Measurements from ENCODE around the gene MMP20. TPM values are rescaled to one million over a fixed set of nuclear protein-coding genes. Genes with fewer than 3 reads are reported as not detected.

Gene MMP20
- total RNA-seq, 2 donors from 2014 or later, result not detected

DNA sequence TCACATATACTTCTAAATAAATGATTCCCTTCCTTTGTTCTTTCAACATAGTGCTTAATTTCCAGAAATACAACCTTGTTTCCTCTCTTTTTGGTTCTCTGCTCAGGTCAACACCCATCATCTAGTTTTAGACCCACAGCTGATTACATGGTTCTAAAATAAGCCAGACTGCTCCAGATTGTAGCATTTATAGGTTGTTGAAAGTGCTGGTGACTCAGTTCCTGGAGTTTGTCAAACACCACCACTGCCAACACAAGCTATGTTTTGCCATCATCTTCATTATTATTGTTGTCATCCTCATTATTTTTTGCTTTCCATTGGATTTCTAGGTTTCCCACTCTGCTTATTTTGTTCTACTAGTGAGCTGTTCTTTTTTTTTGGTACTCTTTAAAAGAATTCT is 22.3 kb upstream of the MMP20 start:
- Histone ChIP-seq H3K27ac (no peak overlapping the region), H3K9me3 (no peaks in the 10 kb centered on the region), H3K27me3 (replicated peaks; ENCODE audit: insufficient read depth) (no peaks in the 10 kb centered on the region), H3K36me3 (no peaks in the 10 kb centered on the region), H3K4me3 (no peak overlapping the region), H3K4me1 (replicated peaks) (no peaks in the 10 kb centered on the region)
- no peak for DNase-seq (ENCODE audit: low spot score)
- intact Hi-C loops (cut with DNase I), result no loop called here
- TF ChIP-seq, protein P1, sequence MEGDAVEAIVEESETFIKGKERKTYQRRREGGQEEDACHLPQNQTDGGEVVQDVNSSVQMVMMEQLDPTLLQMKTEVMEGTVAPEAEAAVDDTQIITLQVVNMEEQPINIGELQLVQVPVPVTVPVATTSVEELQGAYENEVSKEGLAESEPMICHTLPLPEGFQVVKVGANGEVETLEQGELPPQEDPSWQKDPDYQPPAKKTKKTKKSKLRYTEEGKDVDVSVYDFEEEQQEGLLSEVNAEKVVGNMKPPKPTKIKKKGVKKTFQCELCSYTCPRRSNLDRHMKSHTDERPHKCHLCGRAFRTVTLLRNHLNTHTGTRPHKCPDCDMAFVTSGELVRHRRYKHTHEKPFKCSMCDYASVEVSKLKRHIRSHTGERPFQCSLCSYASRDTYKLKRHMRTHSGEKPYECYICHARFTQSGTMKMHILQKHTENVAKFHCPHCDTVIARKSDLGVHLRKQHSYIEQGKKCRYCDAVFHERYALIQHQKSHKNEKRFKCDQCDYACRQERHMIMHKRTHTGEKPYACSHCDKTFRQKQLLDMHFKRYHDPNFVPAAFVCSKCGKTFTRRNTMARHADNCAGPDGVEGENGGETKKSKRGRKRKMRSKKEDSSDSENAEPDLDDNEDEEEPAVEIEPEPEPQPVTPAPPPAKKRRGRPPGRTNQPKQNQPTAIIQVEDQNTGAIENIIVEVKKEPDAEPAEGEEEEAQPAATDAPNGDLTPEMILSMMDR (IDR thresholded peaks at IDR 0.05), result no peak
- no peak for TF ChIP-seq POLR2A (IDR thresholded peaks at IDR 0.05)
- TF ChIP-seq POLR2AphosphoS5 (IDR thresholded peaks at IDR 0.05), result no peak

DNA sequence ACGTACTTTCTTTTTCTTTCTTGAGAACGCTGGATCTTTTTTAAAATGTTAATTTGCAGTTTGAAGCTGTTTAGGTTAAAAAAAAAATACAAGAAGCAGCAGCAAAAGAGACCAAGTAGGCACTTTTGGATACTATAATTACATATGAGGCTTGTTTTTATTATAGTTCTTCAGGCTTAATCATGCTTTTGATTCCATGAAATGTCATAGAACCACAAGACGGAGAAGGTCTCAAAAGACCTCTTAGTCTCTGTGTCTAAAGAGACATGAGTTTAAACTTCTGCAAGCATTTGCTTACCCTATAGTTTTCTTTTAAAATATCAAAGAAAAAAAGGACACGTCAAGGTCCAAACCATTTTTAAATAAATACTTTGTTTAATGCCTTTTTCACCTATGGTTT is 18.8 kb upstream of the MMP20 start:
- H3K27ac ChIP-seq, result no peak overlapping the region
- DNase-seq (ENCODE audit: low spot score), result no peak
- 83% methylated on average over 4 of the region's 4 CpGs for WGBS
- no peaks in the 10 kb centered on the region for H3K27me3 ChIP-seq (replicated peaks; ENCODE audit: insufficient read depth)
- no peaks in the 10 kb centered on the region for H3K9me3 ChIP-seq
- no peak overlapping the region for H3K4me3 ChIP-seq
- H3K36me3 ChIP-seq, result no peaks in the 10 kb centered on the region
- intact Hi-C loops (cut with DNase I), result no loop called here
- no peak for TF ChIP-seq POLR2A (IDR thresholded peaks at IDR 0.05)
- TF ChIP-seq, protein P1 (IDR thresholded peaks at IDR 0.05), result no peak
- TF ChIP-seq POLR2AphosphoS5 (IDR thresholded peaks at IDR 0.05), result no peak
- H3K4me1 ChIP-seq (replicated peaks), result no peaks in the 10 kb centered on the region

DNA sequence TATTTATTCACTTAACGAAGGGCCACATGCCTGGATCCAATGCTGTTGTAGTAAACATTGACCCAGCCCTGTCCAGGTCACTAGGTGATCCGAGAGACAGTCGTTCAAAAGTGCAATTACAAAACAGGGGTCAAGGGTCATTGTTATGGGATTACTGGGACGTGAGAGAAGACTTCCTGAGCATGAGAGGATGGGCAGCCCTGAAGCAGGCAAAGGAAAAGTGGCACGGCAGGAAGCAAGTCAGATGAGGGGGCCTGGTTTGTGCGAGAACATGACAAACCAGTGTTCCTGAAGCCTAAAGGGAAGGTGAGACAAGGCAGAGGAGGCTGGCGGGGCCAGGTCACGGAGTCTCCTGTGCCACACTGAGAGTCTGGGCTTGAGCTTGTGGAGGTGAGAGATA is 15.8 kb upstream of the MMP20 start:
- DNase-seq (ENCODE audit: low spot score), result no peak
- TF ChIP-seq POLR2A (IDR thresholded peaks at IDR 0.05), result no peak
- no peak for TF ChIP-seq POLR2AphosphoS5 (IDR thresholded peaks at IDR 0.05)
- TF ChIP-seq, protein P1 (IDR thresholded peaks at IDR 0.05), result no peak
- H3K9me3 ChIP-seq, result no peaks in the 10 kb centered on the region
- 59% methylated on average over 8 of the region's 8 CpGs for WGBS
- H3K36me3 ChIP-seq, result no peaks in the 10 kb centered on the region
- H3K4me1 ChIP-seq (replicated peaks), result no peaks in the 10 kb centered on the region
- H3K4me3 ChIP-seq, result no peak overlapping the region
- H3K27ac ChIP-seq, result no peak overlapping the region
- no peaks in the 10 kb centered on the region for H3K27me3 ChIP-seq (replicated peaks; ENCODE audit: insufficient read depth)
- intact Hi-C loops (cut with DNase I), result no loop called here

DNA sequence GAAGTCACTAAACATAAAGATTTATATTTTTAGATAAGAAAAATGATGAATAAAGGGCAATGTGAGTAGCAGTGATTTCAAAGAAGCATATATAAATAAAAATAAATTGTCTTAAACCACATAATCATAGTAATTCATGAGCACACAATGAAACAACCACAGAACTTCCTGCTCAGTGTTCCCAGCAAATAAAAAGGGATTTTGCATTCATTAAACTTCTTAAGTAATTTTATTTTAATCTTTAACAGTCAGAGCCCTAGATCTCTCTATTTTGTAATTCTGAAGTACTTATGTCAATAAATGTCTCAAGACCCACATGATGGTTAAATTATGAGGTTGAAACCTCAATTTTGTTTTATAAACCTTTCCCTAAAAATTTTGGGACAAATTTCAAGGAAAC is 14.5 kb upstream of the MMP20 start:
- Histone ChIP-seq H3K36me3 (no peaks in the 10 kb centered on the region), H3K27ac (no peak overlapping the region), H3K9me3 (no peaks in the 10 kb centered on the region), H3K27me3 (replicated peaks; ENCODE audit: insufficient read depth) (no peaks in the 10 kb centered on the region), H3K4me1 (replicated peaks) (no peaks in the 10 kb centered on the region), H3K4me3 (no peak overlapping the region)
- DNase-seq (ENCODE audit: low spot score), result no peak
- intact Hi-C loops (cut with DNase I), result no loop called here
- no peak for TF ChIP-seq POLR2AphosphoS5 (IDR thresholded peaks at IDR 0.05)
- no peak for TF ChIP-seq POLR2A (IDR thresholded peaks at IDR 0.05)
- TF ChIP-seq, protein P1 (IDR thresholded peaks at IDR 0.05), result no peak

DNA sequence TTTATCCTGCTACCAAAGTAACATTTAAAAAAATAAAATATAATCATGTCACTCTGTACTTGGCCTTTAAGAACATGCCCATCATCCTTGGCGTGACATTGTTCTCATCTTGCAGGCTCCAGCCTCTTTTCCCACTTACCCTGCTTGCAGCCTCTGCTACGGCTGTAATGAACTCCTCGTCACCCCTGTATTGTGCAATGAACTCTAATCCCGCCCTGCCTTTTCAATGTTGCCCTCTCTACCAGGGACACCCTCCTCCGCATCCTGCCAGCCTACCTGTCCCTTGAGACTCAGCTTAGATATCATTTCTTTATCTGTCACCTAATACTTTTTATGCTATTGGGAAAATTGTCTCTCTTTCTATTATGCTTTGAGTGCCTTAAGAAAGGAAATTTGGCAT is 12.6 kb upstream of the MMP20 start:
- Histone ChIP-seq H3K9me3 (no peaks in the 10 kb centered on the region), H3K4me3 (no peak overlapping the region), H3K4me1 (replicated peaks) (no peaks in the 10 kb centered on the region), H3K27me3 (replicated peaks; ENCODE audit: insufficient read depth) (no peaks in the 10 kb centered on the region), H3K27ac (no peak overlapping the region), H3K36me3 (no peaks in the 10 kb centered on the region)
- WGBS, result 54% methylated on average over 5 of the region's 5 CpGs
- TF ChIP-seq POLR2A (IDR thresholded peaks at IDR 0.05) (no peak), POLR2AphosphoS5 (IDR thresholded peaks at IDR 0.05) (no peak)
- TF ChIP-seq, protein P1 (IDR thresholded peaks at IDR 0.05), result no peak
- intact Hi-C loops (cut with DNase I), result no loop called here
- DNase-seq (ENCODE audit: low spot score), result no peak
